HepG2 (cell line): ENCODE results near the gene PPP1R27. TPM values are rescaled to one million over a fixed set of nuclear protein-coding genes. Genes with fewer than 3 reads are reported as not detected.

ENCODE experiments used
- ARNTL ChIP-seq: sonication (generic); formaldehyde crosslinking; IDR thresholded peaks from 2 replicates; pipeline ENCODE4 v1.4.0; 2020; ENCODE audit warnings: mild to moderate bottlenecking, missing genetic modification reagents
- CAMTA2 ChIP-seq: sonication (generic); formaldehyde crosslinking; IDR thresholded peaks from 2 replicates; pipeline ENCODE4 v1.4.0; 2020; ENCODE audit warnings: mild to moderate bottlenecking, missing genetic modification reagents, borderline replicate concordance
- ESRRA ChIP-seq: sonication (generic); formaldehyde crosslinking; IDR thresholded peaks from 2 replicates; pipeline ENCODE4 v1.5.1; 2020; ENCODE audit warnings: mild to moderate bottlenecking, low read depth, missing genetic modification reagents
- GMEB2 ChIP-seq: IDR thresholded peaks from 2 replicates; pipeline ENCODE4 v1.6.1; 2016; ENCODE audit warnings: missing biosample characterization, missing genetic modification reagents, low read depth
- ISL2 ChIP-seq: sonication (generic); formaldehyde crosslinking; IDR thresholded peaks from 2 replicates; pipeline ENCODE4 v1.5.0; 2020; ENCODE audit warnings: missing genetic modification reagents
- NFIC ChIP-seq: IDR thresholded peaks from 2 replicates; pipeline ENCODE4 v1.6.1; 2012; ENCODE audit warnings: mild to moderate bottlenecking, low read length, inconsistent platforms
- PPARG ChIP-seq: conservative IDR thresholded peaks from 2 replicates; pipeline ENCODE4 v1.6.1; 2016; ENCODE audit warnings: missing biosample characterization, missing genetic modification reagents
- SIN3B ChIP-seq: fragments of 150-350 bp; IDR thresholded peaks from 2 replicates; pipeline ENCODE4 v1.6.1; 2014; ENCODE audit warnings: low read length
- SOX6 ChIP-seq, 2 experiments: fragments of 450-650 bp in 1 of 2; sonication (generic) in 1 of 2; formaldehyde crosslinking in 1 of 2; IDR thresholded peaks; 2 replicates each; pipeline versions ENCODE4 v1.4.0 to v1.6.1; 2017 to 2020; ENCODE audit warnings: antibody characterized with exemption in 1 of 2, mild to moderate bottlenecking in 1 of 2, missing genetic modification reagents in 1 of 2
- THAP11 ChIP-seq: IDR thresholded peaks from 2 replicates; pipeline ENCODE4 v1.6.1; 2016; ENCODE audit warnings: missing biosample characterization, missing genetic modification reagents
- ZFP82 ChIP-seq: sonication (generic); formaldehyde crosslinking; IDR thresholded peaks from 2 replicates; pipeline ENCODE4 v1.5.1; 2020; ENCODE audit warnings: mild to moderate bottlenecking, missing genetic modification reagents, borderline replicate concordance
- ZNF17 ChIP-seq: sonication (generic); formaldehyde crosslinking; IDR thresholded peaks from 2 replicates; pipeline ENCODE4 v1.5.0; 2020; ENCODE audit warnings: mild to moderate bottlenecking, missing genetic modification reagents
- ZNF331 ChIP-seq: sonication (generic); formaldehyde crosslinking; IDR thresholded peaks from 2 replicates; pipeline ENCODE4 v1.4.0; 2020; ENCODE audit warnings: missing genetic modification reagents
- ZNF7 ChIP-seq: IDR thresholded peaks from 2 replicates; pipeline ENCODE4 v1.6.1; 2016; ENCODE audit warnings: missing biosample characterization, missing genetic modification reagents
- polyA plus RNA-seq, 8 experiments: library from polyadenylated mRNA; depleted of rRNA in 3 of 8; stranded (reverse) in 7 of 8; unstranded in 1 of 8; fragments of >200 nt; fragmentation: Illumina TruSeq in 4 of 8; extraction: Trizol in 4 of 8; gene quantifications; 2 replicates each; pipeline versions ENCODE4 v1.2.1 to v1.2.3, GENCODE V29; 2011 to 2016; ENCODE audit warnings: low read depth in 4 of 8, missing spikeins in 1 of 8, mixed read lengths in 1 of 8; ENCODE audit not compliant: insufficient read depth in 1 of 8
- total RNA-seq, 5 experiments: library from RNA; depleted of rRNA; stranded (reverse); fragments of >200 nt; fragmentation: Illumina TruSeq; extraction: Trizol; gene quantifications; 2 replicates each; pipeline ENCODE4 v1.2.3, GENCODE V29; 2016; ENCODE audit warnings: low read depth in 1 of 5
- TF ChIP-seq, protein P1 (sequence below): sonication (generic); formaldehyde crosslinking; conservative IDR thresholded peaks from 2 replicates; pipeline ENCODE4 v1.4.0; 2020; ENCODE audit warnings: missing genetic modification reagents
- TF ChIP-seq, protein P2 (sequence below), 2 experiments: sonication (generic) in 1 of 2; formaldehyde crosslinking in 1 of 2; IDR thresholded peaks; 2 replicates each; pipeline versions ENCODE4 v1.4.0 to v1.6.1; 2018 to 2020; ENCODE audit warnings: missing genetic modification reagents in 2 of 2, borderline replicate concordance in 1 of 2, low read depth in 1 of 2, mild to moderate bottlenecking in 1 of 2, missing biosample characterization in 1 of 2
- TF ChIP-seq, protein P3 (sequence below): sonication (generic); formaldehyde crosslinking; IDR thresholded peaks from 2 replicates; pipeline ENCODE4 v1.5.0; 2020; ENCODE audit warnings: missing genetic modification reagents, mild to moderate bottlenecking, borderline replicate concordance
- TF ChIP-seq, protein P4 (sequence below): sonication (generic); formaldehyde crosslinking; conservative IDR thresholded peaks from 2 replicates; pipeline ENCODE4 v1.4.0; 2020; ENCODE audit warnings: missing genetic modification reagents
- TF ChIP-seq, protein P5 (sequence below): sonication (generic); formaldehyde crosslinking; IDR thresholded peaks from 2 replicates; pipeline ENCODE4 v1.8.1; 2023; ENCODE audit warnings: missing genetic modification reagents, mild to moderate bottlenecking, borderline replicate concordance

Gene PPP1R27
- total and polyA plus RNA-seq, 2 of the 13 experiments (the other 11 are each of a cell fraction or from before 2014, with no cell fraction given), result 0.17 to 1.00 TPM

- peak; percentile 82 for TF ChIP-seq GMEB2 (CRISPR knock-in tag)
- TF ChIP-seq, protein P1, sequence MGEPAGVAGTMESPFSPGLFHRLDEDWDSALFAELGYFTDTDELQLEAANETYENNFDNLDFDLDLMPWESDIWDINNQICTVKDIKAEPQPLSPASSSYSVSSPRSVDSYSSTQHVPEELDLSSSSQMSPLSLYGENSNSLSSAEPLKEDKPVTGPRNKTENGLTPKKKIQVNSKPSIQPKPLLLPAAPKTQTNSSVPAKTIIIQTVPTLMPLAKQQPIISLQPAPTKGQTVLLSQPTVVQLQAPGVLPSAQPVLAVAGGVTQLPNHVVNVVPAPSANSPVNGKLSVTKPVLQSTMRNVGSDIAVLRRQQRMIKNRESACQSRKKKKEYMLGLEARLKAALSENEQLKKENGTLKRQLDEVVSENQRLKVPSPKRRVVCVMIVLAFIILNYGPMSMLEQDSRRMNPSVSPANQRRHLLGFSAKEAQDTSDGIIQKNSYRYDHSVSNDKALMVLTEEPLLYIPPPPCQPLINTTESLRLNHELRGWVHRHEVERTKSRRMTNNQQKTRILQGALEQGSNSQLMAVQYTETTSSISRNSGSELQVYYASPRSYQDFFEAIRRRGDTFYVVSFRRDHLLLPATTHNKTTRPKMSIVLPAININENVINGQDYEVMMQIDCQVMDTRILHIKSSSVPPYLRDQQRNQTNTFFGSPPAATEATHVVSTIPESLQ, result peak; percentile 51; the same call in 1 of the 2 replicates
- TF ChIP-seq, protein P2, sequence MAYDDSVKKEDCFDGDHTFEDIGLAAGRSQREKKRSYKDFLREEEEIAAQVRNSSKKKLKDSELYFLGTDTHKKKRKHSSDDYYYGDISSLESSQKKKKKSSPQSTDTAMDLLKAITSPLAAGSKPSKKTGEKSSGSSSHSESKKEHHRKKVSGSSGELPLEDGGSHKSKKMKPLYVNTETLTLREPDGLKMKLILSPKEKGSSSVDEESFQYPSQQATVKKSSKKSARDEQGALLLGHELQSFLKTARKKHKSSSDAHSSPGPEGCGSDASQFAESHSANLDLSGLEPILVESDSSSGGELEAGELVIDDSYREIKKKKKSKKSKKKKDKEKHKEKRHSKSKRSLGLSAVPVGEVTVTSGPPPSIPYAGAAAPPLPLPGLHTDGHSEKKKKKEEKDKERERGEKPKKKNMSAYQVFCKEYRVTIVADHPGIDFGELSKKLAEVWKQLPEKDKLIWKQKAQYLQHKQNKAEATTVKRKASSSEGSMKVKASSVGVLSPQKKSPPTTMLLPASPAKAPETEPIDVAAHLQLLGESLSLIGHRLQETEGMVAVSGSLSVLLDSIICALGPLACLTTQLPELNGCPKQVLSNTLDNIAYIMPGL (CRISPR knock-in tag; IDR thresholded peaks at IDR 0.05; ENCODE audit: borderline replicate concordance in 1 of 2, low read depth in 1 of 2), result peak; percentile 51 to 88; a peak in 3 of 4 replicates
- peak; percentile 92 for TF ChIP-seq THAP11 (CRISPR knock-in tag)
- TF ChIP-seq, protein P3, sequence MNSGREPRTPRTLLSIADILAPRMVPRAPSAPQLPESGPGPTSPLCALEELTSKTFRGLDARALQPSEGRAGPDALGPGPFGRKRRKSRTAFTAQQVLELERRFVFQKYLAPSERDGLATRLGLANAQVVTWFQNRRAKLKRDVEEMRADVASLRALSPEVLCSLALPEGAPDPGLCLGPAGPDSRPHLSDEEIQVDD, result 0 out of 2 replicates have a peak, but pooled peaks have one; percentile 5
- peak; percentile 67; the same call in 1 of the 2 replicates for TF ChIP-seq ESRRA
- TF ChIP-seq, protein P4, sequence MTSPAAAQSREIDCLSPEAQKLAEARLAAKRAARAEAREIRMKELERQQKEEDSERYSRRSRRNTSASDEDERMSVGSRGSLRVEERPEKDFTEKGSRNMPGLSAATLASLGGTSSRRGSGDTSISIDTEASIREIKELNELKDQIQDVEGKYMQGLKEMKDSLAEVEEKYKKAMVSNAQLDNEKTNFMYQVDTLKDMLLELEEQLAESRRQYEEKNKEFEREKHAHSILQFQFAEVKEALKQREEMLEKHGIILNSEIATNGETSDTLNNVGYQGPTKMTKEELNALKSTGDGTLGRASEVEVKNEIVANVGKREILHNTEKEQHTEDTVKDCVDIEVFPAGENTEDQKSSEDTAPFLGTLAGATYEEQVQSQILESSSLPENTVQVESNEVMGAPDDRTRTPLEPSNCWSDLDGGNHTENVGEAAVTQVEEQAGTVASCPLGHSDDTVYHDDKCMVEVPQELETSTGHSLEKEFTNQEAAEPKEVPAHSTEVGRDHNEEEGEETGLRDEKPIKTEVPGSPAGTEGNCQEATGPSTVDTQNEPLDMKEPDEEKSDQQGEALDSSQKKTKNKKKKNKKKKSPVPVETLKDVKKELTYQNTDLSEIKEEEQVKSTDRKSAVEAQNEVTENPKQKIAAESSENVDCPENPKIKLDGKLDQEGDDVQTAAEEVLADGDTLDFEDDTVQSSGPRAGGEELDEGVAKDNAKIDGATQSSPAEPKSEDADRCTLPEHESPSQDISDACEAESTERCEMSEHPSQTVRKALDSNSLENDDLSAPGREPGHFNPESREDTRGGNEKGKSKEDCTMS (CRISPR knock-in tag), result no peak
- TF ChIP-seq ZNF7 (CRISPR knock-in tag), result peak; percentile 11; the same call in 1 of the 2 replicates
- TF ChIP-seq ISL2 (CRISPR knock-in tag), result peak; percentile 79
- TF ChIP-seq ZNF17 (CRISPR knock-in tag), result no peak
- TF ChIP-seq PPARG (CRISPR knock-in tag), result peak; percentile 49
- TF ChIP-seq ZNF331 (CRISPR knock-in tag), result peak; percentile 76; the same call in 1 of the 2 replicates
- peak; percentile 64; the same call in 1 of the 2 replicates for TF ChIP-seq SIN3B
- TF ChIP-seq CAMTA2 (CRISPR knock-in tag), result peak; percentile 75; the same call in 1 of the 2 replicates
- TF ChIP-seq ARNTL (CRISPR knock-in tag), result peak; percentile 65
- TF ChIP-seq SOX6 (IDR thresholded peaks at IDR 0.05), result no peak
- TF ChIP-seq SOX6 (CRISPR knock-in tag; IDR thresholded peaks at IDR 0.05), result peak; percentile 86
- peak; percentile 33; the same call in 1 of the 2 replicates for TF ChIP-seq ZFP82 (CRISPR knock-in tag)
- no peak for TF ChIP-seq NFIC
- TF ChIP-seq, protein P5, sequence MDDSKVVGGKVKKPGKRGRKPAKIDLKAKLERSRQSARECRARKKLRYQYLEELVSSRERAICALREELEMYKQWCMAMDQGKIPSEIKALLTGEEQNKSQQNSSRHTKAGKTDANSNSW (CRISPR knock-in tag), result 0 out of 2 replicates have a peak, but pooled peaks have one; percentile 75
Observed at GRCh38 chr17:81860756-81861568, 26.1 kb upstream of the PPP1R27 start (continued).
